Measurements from ENCODE around the gene GTF3C4. TPM values are rescaled to one million over a fixed set of nuclear protein-coding genes. Genes with fewer than 3 reads are reported as not detected.

GTF3C4 gene
- total and polyA plus RNA-seq, 2 experiments from 2014 or later, result 9.5 to 39.6 TPM

DNA sequence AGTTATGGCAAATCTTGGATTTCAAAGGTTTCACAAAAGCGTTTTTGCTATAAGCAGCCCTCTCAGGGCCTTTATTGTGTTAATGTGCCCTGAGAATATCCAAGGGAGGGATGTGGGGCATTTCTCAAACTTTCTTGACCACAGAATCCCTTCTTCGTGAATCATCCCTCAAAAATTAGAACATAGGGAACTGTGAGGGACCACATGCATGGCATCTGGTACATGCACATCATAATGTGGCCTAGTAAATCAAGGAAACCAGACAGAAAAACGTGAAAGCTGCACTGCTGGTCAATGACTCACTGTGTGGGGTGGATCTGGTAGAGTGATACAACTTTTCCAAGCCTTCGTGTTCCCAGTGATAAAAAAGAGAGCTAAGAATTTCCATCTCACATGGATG is 22.9 kb upstream of the GTF3C4 start (continued):
- TF ChIP-seq, protein P1, sequence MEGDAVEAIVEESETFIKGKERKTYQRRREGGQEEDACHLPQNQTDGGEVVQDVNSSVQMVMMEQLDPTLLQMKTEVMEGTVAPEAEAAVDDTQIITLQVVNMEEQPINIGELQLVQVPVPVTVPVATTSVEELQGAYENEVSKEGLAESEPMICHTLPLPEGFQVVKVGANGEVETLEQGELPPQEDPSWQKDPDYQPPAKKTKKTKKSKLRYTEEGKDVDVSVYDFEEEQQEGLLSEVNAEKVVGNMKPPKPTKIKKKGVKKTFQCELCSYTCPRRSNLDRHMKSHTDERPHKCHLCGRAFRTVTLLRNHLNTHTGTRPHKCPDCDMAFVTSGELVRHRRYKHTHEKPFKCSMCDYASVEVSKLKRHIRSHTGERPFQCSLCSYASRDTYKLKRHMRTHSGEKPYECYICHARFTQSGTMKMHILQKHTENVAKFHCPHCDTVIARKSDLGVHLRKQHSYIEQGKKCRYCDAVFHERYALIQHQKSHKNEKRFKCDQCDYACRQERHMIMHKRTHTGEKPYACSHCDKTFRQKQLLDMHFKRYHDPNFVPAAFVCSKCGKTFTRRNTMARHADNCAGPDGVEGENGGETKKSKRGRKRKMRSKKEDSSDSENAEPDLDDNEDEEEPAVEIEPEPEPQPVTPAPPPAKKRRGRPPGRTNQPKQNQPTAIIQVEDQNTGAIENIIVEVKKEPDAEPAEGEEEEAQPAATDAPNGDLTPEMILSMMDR (conservative IDR thresholded peaks at IDR 0.05; ENCODE audit: low read depth in 2 of 2), result no peak
- TF ChIP-seq, protein P2, sequence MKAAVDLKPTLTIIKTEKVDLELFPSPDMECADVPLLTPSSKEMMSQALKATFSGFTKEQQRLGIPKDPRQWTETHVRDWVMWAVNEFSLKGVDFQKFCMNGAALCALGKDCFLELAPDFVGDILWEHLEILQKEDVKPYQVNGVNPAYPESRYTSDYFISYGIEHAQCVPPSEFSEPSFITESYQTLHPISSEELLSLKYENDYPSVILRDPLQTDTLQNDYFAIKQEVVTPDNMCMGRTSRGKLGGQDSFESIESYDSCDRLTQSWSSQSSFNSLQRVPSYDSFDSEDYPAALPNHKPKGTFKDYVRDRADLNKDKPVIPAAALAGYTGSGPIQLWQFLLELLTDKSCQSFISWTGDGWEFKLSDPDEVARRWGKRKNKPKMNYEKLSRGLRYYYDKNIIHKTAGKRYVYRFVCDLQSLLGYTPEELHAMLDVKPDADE (IDR thresholded peaks at IDR 0.05), result no peak
- TF ChIP-seq NANOG (IDR thresholded peaks at IDR 0.05; ENCODE audit: borderline replicate concordance) (no peak), POLR2AphosphoS5 (IDR thresholded peaks at IDR 0.05; ENCODE audit: low read depth) (no peak), EZH2phosphoT487 (IDR thresholded peaks at IDR 0.05; ENCODE audit: unreplicated experiment) (no peak)
- TF ChIP-seq, protein P3, sequence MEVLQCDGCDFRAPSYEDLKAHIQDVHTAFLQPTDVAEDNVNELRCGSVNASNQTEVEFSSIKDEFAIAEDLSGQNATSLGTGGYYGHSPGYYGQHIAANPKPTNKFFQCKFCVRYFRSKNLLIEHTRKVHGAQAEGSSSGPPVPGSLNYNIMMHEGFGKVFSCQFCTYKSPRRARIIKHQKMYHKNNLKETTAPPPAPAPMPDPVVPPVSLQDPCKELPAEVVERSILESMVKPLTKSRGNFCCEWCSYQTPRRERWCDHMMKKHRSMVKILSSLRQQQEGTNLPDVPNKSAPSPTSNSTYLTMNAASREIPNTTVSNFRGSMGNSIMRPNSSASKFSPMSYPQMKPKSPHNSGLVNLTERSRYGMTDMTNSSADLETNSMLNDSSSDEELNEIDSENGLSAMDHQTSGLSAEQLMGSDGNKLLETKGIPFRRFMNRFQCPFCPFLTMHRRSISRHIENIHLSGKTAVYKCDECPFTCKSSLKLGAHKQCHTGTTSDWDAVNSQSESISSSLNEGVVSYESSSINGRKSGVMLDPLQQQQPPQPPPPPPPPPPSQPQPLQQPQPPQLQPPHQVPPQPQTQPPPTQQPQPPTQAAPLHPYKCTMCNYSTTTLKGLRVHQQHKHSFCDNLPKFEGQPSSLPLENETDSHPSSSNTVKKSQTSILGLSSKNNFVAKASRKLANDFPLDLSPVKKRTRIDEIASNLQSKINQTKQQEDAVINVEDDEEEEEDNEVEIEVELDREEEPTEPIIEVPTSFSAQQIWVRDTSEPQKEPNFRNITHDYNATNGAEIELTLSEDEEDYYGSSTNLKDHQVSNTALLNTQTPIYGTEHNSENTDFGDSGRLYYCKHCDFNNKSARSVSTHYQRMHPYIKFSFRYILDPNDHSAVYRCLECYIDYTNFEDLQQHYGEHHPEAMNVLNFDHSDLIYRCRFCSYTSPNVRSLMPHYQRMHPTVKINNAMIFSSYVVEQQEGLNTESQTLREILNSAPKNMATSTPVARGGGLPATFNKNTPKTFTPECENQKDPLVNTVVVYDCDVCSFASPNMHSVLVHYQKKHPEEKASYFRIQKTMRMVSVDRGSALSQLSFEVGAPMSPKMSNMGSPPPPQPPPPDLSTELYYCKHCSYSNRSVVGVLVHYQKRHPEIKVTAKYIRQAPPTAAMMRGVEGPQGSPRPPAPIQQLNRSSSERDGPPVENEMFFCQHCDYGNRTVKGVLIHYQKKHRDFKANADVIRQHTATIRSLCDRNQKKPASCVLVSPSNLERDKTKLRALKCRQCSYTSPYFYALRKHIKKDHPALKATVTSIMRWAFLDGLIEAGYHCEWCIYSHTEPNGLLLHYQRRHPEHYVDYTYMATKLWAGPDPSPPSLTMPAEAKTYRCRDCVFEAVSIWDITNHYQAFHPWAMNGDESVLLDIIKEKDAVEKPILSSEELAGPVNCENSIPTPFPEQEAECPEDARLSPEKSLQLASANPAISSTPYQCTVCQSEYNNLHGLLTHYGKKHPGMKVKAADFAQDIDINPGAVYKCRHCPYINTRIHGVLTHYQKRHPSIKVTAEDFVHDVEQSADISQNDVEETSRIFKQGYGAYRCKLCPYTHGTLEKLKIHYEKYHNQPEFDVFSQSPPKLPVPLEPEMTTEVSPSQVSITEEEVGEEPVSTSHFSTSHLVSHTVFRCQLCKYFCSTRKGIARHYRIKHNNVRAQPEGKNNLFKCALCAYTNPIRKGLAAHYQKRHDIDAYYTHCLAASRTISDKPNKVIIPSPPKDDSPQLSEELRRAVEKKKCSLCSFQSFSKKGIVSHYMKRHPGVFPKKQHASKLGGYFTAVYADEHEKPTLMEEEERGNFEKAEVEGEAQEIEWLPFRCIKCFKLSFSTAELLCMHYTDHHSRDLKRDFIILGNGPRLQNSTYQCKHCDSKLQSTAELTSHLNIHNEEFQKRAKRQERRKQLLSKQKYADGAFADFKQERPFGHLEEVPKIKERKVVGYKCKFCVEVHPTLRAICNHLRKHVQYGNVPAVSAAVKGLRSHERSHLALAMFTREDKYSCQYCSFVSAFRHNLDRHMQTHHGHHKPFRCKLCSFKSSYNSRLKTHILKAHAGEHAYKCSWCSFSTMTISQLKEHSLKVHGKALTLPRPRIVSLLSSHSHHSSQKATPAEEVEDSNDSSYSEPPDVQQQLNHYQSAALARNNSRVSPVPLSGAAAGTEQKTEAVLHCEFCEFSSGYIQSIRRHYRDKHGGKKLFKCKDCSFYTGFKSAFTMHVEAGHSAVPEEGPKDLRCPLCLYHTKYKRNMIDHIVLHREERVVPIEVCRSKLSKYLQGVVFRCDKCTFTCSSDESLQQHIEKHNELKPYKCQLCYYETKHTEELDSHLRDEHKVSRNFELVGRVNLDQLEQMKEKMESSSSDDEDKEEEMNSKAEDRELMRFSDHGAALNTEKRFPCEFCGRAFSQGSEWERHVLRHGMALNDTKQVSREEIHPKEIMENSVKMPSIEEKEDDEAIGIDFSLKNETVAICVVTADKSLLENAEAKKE (CRISPR knock-in tag; IDR thresholded peaks at IDR 0.05), result no peak

DNA sequence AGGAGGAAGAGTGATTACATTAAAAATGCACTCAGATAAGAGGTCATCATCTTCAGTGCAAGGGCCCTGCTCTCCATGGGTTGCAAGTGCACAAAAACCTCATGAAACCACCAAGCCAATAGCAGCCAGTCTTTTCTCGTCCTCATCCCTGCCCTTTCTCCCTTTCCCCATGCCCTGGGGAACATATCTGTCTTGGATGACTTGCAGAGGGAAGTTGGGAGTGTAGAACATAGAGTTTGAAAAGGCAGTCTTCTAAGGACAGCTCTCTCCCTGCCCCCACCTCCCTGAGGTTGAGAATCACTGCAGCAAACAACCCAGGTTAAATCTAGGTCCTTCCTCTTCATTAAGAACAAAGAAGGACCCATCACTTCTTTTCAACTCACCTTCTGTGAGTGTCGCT is 22.5 kb upstream of the GTF3C4 start:
- Mint-ChIP-seq H3K4me3 (no peak overlapping the region), H3K27ac (no peak overlapping the region), H3K27me3 (ENCODE audit: insufficient read depth, low read depth, poor library complexity) (no peaks in the 10 kb centered on the region), H3K36me3 (ENCODE audit: low read depth) (peaks cover 80% of the 10 kb centered on the region), H3K4me1 (no peaks in the 10 kb centered on the region), H3K9me3 (no peaks in the 10 kb centered on the region)
- peaks cover 14% of the 10 kb centered on the region for H4K20me1 ChIP-seq (replicated peaks; ENCODE audit: insufficient read depth)
- H3F3A ChIP-seq (replicated peaks; ENCODE audit: low read depth), result no peaks in the 10 kb centered on the region
- H3K4me1 ChIP-seq (ENCODE audit: insufficient read depth), result no peaks in the 10 kb centered on the region
- DNase-seq (ENCODE audit: low spot score) (no peak), ATAC-seq (no peak)
- H3K36me3 ChIP-seq (ENCODE audit: insufficient read depth), result peaks cover 46% of the 10 kb centered on the region
- H3K9me2 ChIP-seq (ENCODE audit: insufficient read depth), result no peaks in the 10 kb centered on the region
- no peak overlapping the region for H3K4me2 ChIP-seq
- H3K27ac ChIP-seq (ENCODE audit: low read depth), result no peak overlapping the region
- H3K27me3 ChIP-seq (ENCODE audit: insufficient read depth), result no peaks in the 10 kb centered on the region
- H2AFZ ChIP-seq, result no peak overlapping the region
- H3K4me3 ChIP-seq, result no peak overlapping the region
- H3K79me2 ChIP-seq (replicated peaks; ENCODE audit: insufficient read depth), result no peaks in the 10 kb centered on the region; the same call in 1 of the 2 replicates
- TF ChIP-seq STAT1 (IDR thresholded peaks at IDR 0.05; ENCODE audit: unreplicated experiment) (no peak), EZH2phosphoT487 (IDR thresholded peaks at IDR 0.05; ENCODE audit: unreplicated experiment) (no peak), NANOG (IDR thresholded peaks at IDR 0.05; ENCODE audit: borderline replicate concordance) (no peak)
- TF ChIP-seq, protein P1 (conservative IDR thresholded peaks at IDR 0.05; ENCODE audit: low read depth in 2 of 2), result no peak

All from GM23338 (cell line).